ENCODE measurements around the gene NHEJ1. TPM values are rescaled to one million over a fixed set of nuclear protein-coding genes. Genes with fewer than 3 reads are reported as not detected.

Gene NHEJ1
- total RNA-seq, 1 experiment from 2014 or later = 16.4 TPM

- Histone ChIP-seq H3K4me3 (replicated peaks in 1 of 2; ENCODE audit: low read depth in 1 of 2, low read length in 2 of 2) (no peak within 1 kb of the TSS), H3K27ac (ENCODE audit: low read depth, low read length) (no peak within 1 kb of the TSS), H3K27me3 (ENCODE audit: insufficient read depth, low read length) (no peaks in the 10 kb centered on the region), H3K9me3 (ENCODE audit: control insufficient read depth in 1 of 2, insufficient read depth in 1 of 2, low read depth in 1 of 2, low read length in 2 of 2) (no peaks in the 10 kb centered on the region), H3K9me2 (ENCODE audit: insufficient read depth) (no peaks in the 10 kb centered on the region), H3K36me3 (ENCODE audit: control insufficient read depth in 1 of 2, insufficient read depth in 2 of 2, low read length in 2 of 2) (peaks cover 0 to 7% of the 10 kb centered on the region in 2 experiments; a peak in 2 of 4 replicates), H2AFZ (ENCODE audit: low read depth, low read length, poor library complexity, severe bottlenecking) (no peak within 1 kb of the TSS), H3K4me2 (ENCODE audit: low read length) (no peak within 1 kb of the TSS), H4K20me1 (ENCODE audit: insufficient read depth) (no peaks in the 10 kb centered on the region), H3K9ac (ENCODE audit: low read length) (no peak within 1 kb of the TSS), H3K4me1 (ENCODE audit: control insufficient read depth in 1 of 2, insufficient read depth in 2 of 2, low read length in 2 of 2) (no peaks in the 10 kb centered on the region), H3K79me2 (ENCODE audit: insufficient read depth, low read length) (no peaks in the 10 kb centered on the region)
- TF ChIP-seq CBX3 (IDR thresholded peaks at IDR 0.05; ENCODE audit: low read depth) = no peak
- TF ChIP-seq SRF (IDR thresholded peaks at IDR 0.05; ENCODE audit: low read depth) = no peak
- TF ChIP-seq SIN3A (IDR thresholded peaks at IDR 0.05; ENCODE audit: low read depth) = no peak
- no peak for TF ChIP-seq POLR2A (IDR thresholded peaks at IDR 0.05; ENCODE audit: borderline replicate concordance, extremely low read depth, insufficient read depth, insufficient read length)
- TF ChIP-seq SP1 (IDR thresholded peaks at IDR 0.05; ENCODE audit: low read depth) = no peak
- TF ChIP-seq, protein P1, sequence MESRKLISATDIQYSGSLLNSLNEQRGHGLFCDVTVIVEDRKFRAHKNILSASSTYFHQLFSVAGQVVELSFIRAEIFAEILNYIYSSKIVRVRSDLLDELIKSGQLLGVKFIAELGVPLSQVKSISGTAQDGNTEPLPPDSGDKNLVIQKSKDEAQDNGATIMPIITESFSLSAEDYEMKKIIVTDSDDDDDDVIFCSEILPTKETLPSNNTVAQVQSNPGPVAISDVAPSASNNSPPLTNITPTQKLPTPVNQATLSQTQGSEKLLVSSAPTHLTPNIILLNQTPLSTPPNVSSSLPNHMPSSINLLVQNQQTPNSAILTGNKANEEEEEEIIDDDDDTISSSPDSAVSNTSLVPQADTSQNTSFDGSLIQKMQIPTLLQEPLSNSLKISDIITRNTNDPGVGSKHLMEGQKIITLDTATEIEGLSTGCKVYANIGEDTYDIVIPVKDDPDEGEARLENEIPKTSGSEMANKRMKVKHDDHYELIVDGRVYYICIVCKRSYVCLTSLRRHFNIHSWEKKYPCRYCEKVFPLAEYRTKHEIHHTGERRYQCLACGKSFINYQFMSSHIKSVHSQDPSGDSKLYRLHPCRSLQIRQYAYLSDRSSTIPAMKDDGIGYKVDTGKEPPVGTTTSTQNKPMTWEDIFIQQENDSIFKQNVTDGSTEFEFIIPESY (IDR thresholded peaks at IDR 0.05; ENCODE audit: extremely low read depth, insufficient replicate concordance, low read length) = no peak
- no peak for TF ChIP-seq TCF7L2 (IDR thresholded peaks at IDR 0.05; ENCODE audit: borderline replicate concordance, extremely low read depth, insufficient read depth, insufficient read length)
- TF ChIP-seq EZH2phosphoT487 (IDR thresholded peaks at IDR 0.05; ENCODE audit: borderline replicate concordance) = no peak
- no peak for TF ChIP-seq YY1 (IDR thresholded peaks at IDR 0.05; ENCODE audit: extremely low read depth, insufficient replicate concordance, low read depth, low read length)
- no peak for TF ChIP-seq EZH2 (IDR thresholded peaks at IDR 0.05)
- TF ChIP-seq POLR2AphosphoS5 (IDR thresholded peaks at IDR 0.05; ENCODE audit: low read depth, low read length) = no peak
- no peak for TF ChIP-seq CEBPB (IDR thresholded peaks at IDR 0.05; ENCODE audit: low read depth)
- no peak for TF ChIP-seq ZNF274 (IDR thresholded peaks at IDR 0.05; ENCODE audit: low read depth, low read length)
- TF ChIP-seq MAX (IDR thresholded peaks at IDR 0.05) = no peak
- TF ChIP-seq FOSL1 (IDR thresholded peaks at IDR 0.05; ENCODE audit: low read depth) = no peak
- TF ChIP-seq REST (IDR thresholded peaks at IDR 0.05; ENCODE audit: low read depth) = no peak
- TF ChIP-seq, protein P2, sequence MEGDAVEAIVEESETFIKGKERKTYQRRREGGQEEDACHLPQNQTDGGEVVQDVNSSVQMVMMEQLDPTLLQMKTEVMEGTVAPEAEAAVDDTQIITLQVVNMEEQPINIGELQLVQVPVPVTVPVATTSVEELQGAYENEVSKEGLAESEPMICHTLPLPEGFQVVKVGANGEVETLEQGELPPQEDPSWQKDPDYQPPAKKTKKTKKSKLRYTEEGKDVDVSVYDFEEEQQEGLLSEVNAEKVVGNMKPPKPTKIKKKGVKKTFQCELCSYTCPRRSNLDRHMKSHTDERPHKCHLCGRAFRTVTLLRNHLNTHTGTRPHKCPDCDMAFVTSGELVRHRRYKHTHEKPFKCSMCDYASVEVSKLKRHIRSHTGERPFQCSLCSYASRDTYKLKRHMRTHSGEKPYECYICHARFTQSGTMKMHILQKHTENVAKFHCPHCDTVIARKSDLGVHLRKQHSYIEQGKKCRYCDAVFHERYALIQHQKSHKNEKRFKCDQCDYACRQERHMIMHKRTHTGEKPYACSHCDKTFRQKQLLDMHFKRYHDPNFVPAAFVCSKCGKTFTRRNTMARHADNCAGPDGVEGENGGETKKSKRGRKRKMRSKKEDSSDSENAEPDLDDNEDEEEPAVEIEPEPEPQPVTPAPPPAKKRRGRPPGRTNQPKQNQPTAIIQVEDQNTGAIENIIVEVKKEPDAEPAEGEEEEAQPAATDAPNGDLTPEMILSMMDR (IDR thresholded peaks at IDR 0.05 in 2 of 3, conservative IDR thresholded peaks at IDR 0.05 in 1 of 3; ENCODE audit: borderline replicate concordance in 1 of 3, insufficient read depth in 1 of 3, low read depth in 2 of 3, low read length in 2 of 3) = no peak
- no peak for TF ChIP-seq JUND (IDR thresholded peaks at IDR 0.05)
- TF ChIP-seq ELF1 (IDR thresholded peaks at IDR 0.05; ENCODE audit: borderline replicate concordance, low read depth) = no peak
- ATAC-seq = no peak
- ChIA-PET CTCF (interaction anchor here (0.9 to 1.7 kb wide), 3 partner anchors 41 to 125 kb away, joined by 4 to 10 read pairs (median 7); partner anchors contain the start of gene ABCB6), RAD21 (ENCODE audit: low non-redundant PET in 1 of 2, low total read pairs in 2 of 2, uncharacterized antibody in 2 of 2, unreplicated experiment in 2 of 2) (no interaction called here), POLR2A (no interaction called here)
- BruUV-seq (replicated peaks) = no TSS peak
- intact Hi-C loops (cut with micrococcal nuclease) = loop anchor here (2.0 to 10.0 kb wide), 3 partner anchors 41 to 365 kb away; no protein-coding TSS in a partner anchor
- DNase-seq (ENCODE audit: low read depth, low spot score) = no peak
These were observed 9.5 kb upstream of the NHEJ1 start, which contains the start of gene SLC23A3 for GRCh38 chr2:219169930-219170654. SLC23A3 (minus strand) TSS chr2:219170029; CDS start chr2:219169984, 45 bp downstream.

Data from HCT116 (cell line).